NCI-H146 treated with DMSO at 0.1 percent for 48 hours (cell line): ENCODE results near the gene DNAAF5.

Source experiments
- DNase-seq: peaks from one replicate; lab custom pipeline; 2025; ENCODE audit not compliant: unreplicated experiment; lab: John Stamatoyannopoulos, UW

DNAAF5 gene

DNA sequence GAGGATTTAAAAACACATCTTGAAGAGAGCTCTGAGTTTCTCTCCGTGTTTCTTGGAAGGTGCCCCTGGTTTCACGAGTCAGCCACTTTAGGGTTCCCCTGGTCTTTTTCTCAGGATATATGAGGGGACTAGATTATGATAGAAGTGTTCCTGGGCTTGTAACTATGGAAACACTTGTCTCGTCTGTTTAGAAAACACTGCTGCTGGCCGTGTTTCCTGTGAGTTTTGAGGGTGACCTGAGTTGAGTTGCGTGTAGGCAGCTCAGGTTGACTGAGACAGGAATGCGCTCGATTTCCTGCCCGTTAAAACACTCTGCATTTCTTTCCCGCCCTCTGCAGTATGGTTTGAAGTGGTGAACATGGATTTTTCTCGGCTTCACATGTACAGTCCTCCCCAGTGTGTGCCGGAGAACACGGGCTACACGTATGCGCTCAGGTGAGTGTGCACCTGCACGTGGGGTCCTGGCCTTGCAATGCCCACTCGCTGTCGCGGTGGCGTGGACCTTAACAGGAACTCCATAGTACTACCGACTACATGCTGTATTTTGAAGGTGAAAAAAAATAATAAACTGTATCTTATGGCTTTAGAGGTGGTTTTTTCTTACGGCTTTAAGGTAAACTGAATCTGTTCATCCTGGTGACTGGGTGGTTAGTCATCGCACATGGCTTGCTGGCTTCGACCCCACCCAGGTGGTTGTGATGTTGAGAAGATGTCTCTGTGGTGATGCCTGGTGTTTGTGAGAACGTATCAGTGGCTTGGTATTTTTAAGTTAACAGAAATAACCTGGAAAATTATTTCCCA is 105.9 kb downstream of the DNAAF5 start, which contains the start of gene SUN1:
TSS of gene SUN1 (plus strand) at position 310 of the 801 bp plus-strand sequence. CDS start at position 359, 49 bp downstream.
- DNase-seq: no peak

DNA sequence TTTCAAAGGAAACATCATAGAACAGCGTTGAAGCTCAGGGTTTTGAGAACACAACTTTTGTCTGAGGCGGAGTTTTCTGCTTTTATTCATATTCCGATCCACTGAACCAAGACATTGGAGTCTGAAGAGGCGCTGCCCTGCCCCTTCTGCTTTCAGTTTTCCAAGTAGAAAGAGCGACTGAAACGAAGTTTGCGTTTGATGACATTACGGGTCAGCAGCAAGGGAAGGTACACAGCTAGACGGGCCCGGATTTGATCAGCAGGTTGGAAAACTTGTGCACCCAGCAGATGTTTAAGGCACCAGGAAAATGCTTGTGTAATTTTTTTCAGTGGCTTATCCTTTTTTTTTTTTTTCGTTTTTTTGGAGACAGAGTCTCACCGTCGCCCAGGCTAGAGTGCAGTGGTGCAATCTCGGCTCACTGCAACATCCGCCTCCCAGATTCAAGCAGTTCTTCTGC is 106.5 kb downstream of the DNAAF5 start:
- no peak for DNase-seq

DNA sequence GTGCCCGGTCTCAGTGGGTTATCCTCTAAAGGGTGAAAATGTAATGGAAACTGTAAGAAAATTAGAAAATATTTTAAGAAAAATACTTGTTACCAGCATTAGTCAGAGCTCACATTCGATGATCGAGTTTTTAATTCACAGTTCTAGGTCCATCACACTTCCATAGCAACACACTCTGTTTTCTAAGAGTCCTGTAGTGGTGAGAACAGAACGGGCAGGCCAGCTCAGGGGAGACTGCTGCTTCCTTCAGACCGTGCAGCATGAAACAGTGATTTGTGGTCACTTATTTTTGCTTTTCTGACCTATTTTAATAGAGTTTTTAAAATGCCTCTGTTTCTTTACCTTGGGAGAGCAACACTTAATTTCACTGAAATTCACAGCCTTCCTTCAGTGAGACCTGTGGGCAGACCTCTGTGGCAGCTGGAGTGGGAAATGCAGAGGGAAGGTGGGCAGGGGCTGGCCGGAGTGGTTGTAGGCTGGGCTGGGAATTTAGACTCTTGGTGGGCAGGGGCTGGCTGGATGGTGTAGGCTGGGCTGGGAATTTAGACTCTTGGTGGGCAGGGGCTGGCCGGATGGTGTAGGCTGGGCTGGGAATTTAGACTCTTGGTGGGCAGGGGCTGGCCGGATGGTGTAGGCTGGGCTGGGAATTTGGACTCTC is 107.2 kb downstream of the DNAAF5 start:
- no peak for DNase-seq

DNA sequence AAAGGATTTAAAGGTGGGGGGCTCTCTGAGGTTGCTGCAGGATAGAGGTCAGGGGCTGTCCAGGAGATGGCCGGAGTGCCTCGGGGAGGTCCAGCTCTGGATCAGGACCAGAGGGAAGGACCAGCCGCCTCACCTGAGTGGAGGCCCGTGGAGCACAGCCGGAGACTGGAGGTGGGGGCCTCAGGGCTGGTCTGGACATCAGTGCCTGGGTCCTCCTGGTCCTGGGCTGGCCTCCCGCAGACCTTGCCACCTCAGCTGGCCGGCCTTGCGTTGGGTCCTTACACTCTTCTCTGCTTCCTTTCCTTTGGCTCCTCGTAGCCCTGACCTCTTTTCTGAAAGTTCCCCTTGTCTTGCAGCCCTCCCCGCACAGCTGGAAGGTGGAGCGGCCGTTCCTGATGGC is 107.8 kb downstream of the DNAAF5 start:
- DNase-seq: no peak

DNA sequence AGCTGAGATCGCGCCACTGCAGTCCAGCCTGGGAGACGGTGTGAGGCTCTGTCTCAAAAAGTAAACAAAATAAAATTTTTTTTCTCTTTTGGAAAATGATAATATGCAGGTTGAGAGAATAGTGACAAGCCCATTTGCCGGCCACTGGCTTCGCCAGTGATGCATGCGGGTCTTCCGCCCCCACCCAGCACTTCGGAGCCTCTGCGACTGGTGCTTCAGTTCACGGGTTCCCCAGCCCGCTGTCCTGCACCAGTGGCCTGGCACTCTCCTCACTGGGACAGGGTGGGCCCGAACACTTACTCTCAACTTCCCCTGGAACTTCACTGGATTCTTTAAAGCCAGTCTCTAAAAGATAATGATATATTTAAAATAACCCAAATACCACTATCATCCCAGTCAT is 108.5 kb downstream of the DNAAF5 start:
- DNase-seq: no peak

DNA sequence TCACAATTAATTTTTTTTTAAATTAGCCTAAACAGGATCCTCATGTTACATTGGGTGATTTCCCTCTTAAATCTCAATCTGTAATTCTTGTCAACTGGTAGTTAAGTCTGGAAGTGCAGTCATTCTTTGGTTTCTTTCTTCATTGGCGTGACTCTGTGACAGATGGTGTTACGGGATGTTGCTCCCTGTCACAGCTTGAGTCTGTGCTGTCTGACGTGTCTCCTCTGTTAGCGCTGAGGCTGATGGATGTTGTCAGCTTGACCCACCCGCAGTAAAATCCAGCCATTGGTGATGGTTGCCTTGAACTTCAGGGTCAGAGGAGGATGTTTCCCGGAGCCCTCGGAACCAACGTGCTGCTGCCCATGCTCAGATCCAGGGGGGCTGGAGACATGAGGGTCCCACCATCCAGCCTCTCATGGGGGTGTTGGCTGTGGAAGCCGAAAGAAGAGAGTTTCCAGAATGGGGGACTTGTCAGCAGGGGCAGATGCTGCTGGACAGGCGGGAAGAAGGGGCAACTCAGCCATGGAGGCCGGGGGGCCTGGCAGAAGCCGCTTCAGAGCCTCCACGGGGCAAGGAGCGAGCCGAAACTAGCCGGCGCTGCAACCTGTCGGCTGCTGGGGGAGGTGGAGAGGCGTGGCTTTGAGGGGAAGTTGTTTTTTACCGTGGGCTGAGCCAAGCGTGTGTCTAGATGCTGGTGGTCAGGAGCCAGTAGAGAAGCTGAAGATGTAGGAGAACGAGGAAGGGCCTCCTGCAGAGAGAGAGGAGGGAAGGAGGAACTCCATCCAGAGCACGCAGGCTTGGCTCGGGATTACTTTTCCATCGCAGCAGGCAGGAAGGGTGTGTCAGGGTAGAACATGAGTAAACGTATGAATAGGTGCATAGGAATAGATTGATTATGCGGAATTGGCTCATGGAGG is 109.2 kb downstream of the DNAAF5 start:
- DNase-seq: no peak
